A673 (cell line): ENCODE data around the gene NCKAP5.

Experiments used
- EZH2 ChIP-seq: fragments of 200-600 bp; sonication (generic); IDR thresholded peaks from 2 replicates; pipeline ENCODE4 v1.6.1; 2017; ENCODE audit warnings: borderline replicate concordance, low read depth, mild to moderate bottlenecking, mixed read lengths, antibody characterized with exemption, low read length; ENCODE audit not compliant: poor library complexity, severe bottlenecking
- TF ChIP-seq, protein P1 (sequence below): fragments of 300-800, 200-600 bp; sonication (generic); conservative IDR thresholded peaks from 2 replicates; pipeline ENCODE4 v1.5.1; 2017; ENCODE audit warnings: low read depth, mild to moderate bottlenecking, antibody characterized with exemption, low read length, moderate library complexity, mixed read lengths

DNA sequence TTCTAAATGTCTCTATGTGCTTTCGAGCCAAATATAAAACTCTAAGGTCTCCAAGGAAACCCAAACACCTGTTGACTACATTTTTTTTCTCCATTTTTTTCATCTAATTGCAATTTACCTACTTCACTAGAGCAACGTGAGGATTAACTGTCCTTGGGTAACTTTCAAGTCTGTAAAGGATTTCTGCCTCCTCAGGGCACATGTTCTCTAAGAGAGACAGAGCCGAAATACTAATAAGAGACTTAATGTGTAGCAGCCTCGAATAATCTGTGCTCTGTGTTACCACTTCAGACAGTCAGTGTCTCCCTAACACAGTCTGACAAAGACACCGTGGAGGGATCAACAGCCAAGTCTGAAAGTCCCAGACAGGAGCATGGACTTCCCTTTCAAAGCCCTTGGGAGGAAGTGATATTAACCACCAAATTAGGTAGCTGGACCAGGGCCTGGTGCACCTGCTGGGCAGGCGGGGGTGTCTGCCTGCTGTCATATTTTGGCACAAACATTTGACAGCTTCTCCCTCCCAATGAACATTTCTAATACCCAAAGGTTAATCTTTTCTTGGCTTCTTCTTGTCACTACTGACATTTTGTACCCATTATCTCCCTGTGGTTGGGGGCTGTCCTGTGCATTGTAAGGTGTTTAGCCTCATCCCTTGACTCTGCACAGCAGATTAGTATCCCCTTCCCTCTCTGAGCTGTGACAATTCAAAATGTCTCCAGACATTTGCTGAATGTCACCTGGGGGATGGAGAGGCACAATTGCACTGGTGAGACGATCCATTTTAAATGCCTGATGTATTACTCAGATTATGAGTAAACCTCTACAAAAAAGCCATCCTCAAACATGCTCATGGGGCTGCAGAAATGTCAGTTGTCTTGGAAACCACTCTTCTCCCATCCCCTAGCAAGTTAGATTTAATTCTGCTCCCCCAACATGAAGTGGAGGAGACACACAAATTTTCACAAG, 852.6 kb downstream of the NCKAP5 start:
- TF ChIP-seq, protein P1, sequence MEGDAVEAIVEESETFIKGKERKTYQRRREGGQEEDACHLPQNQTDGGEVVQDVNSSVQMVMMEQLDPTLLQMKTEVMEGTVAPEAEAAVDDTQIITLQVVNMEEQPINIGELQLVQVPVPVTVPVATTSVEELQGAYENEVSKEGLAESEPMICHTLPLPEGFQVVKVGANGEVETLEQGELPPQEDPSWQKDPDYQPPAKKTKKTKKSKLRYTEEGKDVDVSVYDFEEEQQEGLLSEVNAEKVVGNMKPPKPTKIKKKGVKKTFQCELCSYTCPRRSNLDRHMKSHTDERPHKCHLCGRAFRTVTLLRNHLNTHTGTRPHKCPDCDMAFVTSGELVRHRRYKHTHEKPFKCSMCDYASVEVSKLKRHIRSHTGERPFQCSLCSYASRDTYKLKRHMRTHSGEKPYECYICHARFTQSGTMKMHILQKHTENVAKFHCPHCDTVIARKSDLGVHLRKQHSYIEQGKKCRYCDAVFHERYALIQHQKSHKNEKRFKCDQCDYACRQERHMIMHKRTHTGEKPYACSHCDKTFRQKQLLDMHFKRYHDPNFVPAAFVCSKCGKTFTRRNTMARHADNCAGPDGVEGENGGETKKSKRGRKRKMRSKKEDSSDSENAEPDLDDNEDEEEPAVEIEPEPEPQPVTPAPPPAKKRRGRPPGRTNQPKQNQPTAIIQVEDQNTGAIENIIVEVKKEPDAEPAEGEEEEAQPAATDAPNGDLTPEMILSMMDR = no peak
- no peak for TF ChIP-seq EZH2
